ENCODE results near the gene ALDOA.

The ALDOA gene

DNA sequence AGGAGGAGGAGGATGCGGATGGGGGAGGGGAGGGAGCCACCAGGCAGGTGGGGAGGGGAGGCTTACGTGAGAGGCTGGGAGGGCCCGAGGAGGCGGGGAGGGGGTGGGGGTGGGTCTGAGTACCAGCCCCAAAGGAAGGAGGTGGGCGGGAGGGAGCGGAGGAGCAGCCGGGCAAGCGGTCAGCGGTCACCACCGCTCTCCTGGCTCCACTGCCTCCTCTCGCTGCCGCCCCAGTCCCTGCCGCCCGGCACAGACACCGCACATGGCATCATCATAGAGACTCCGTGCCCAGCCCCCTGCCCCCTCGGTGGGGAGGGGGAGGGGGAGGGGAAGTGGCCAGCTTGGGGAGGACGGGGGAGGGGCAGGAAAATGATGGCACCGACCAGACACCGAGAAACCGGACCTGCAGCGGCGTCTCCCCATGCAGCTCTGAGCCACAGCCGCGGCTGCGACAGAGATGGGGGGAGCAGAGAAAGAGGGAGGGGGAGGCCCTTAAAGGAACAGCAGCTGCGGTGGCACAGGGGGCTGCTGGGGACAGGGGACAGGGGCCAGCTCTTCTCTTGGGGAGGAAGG, 34.6 kb upstream of the ALDOA start, which contains the start of gene TLCD3B:
Gene TLCD3B, minus strand, starts transcription at position 431 of the 573 bp plus-strand sequence. CDS start 744 bp downstream, outside the sequence.
- TF ChIP-seq, protein P1, sequence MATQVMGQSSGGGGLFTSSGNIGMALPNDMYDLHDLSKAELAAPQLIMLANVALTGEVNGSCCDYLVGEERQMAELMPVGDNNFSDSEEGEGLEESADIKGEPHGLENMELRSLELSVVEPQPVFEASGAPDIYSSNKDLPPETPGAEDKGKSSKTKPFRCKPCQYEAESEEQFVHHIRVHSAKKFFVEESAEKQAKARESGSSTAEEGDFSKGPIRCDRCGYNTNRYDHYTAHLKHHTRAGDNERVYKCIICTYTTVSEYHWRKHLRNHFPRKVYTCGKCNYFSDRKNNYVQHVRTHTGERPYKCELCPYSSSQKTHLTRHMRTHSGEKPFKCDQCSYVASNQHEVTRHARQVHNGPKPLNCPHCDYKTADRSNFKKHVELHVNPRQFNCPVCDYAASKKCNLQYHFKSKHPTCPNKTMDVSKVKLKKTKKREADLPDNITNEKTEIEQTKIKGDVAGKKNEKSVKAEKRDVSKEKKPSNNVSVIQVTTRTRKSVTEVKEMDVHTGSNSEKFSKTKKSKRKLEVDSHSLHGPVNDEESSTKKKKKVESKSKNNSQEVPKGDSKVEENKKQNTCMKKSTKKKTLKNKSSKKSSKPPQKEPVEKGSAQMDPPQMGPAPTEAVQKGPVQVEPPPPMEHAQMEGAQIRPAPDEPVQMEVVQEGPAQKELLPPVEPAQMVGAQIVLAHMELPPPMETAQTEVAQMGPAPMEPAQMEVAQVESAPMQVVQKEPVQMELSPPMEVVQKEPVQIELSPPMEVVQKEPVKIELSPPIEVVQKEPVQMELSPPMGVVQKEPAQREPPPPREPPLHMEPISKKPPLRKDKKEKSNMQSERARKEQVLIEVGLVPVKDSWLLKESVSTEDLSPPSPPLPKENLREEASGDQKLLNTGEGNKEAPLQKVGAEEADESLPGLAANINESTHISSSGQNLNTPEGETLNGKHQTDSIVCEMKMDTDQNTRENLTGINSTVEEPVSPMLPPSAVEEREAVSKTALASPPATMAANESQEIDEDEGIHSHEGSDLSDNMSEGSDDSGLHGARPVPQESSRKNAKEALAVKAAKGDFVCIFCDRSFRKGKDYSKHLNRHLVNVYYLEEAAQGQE (IDR thresholded peaks at IDR 0.05; ENCODE audit: insufficient replicate concordance, low read depth), result no peak
- TF ChIP-seq SPI1 (IDR thresholded peaks at IDR 0.05; ENCODE audit: borderline replicate concordance, low read depth) (no peak), CTCF (IDR thresholded peaks at IDR 0.05; ENCODE audit: insufficient read depth, low read length) (no peak), GABPA (IDR thresholded peaks at IDR 0.05; ENCODE audit: low read depth) (no peak), POLR2AphosphoS5 (IDR thresholded peaks at IDR 0.05; ENCODE audit: low read depth) (no peak)
- Histone ChIP-seq H3K27me3 (ENCODE audit: insufficient read depth, poor library complexity, severe bottlenecking) (peaks cover 52% of the 10 kb centered on the region), H3K27ac (replicated peaks) (no peak within 1 kb of the TSS), H3K4me3 (replicated peaks; ENCODE audit: insufficient read depth, low read length) (no peak within 1 kb of the TSS)
- DNase-seq (ENCODE audit: low read depth in 1 of 2, low spot score in 1 of 2), result no peak

DNA sequence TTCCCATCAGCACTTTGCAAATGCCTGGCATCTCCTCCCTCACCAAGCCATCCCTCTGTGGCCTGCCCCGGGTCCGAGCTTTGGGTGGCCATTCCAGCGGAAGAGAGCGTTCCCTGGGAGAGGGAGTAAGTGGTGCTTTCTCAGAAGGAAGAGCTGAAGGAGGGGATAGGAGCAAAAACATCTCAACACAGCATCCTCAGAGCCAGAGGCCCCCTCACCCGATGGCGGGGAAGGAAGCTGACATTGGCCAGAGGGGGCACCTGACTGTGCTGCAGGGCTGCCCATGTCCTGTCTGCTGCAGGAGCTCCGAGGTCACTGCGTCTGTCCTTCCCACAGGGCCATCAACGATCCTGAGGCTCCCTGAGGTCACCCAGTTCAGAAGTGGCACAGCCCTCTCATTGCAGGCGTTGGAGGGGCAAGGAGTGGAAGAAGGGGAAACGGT, 34.1 kb upstream of the ALDOA start:
- no peak for DNase-seq (ENCODE audit: low read depth in 1 of 2, low spot score in 1 of 2)
- Histone ChIP-seq H3K27me3 (ENCODE audit: insufficient read depth, poor library complexity, severe bottlenecking) (peaks cover 48% of the 10 kb centered on the region), H3K4me3 (replicated peaks; ENCODE audit: insufficient read depth, low read length) (no peak overlapping the region), H3K27ac (replicated peaks) (no peak overlapping the region)
- no peak for TF ChIP-seq POLR2AphosphoS5 (IDR thresholded peaks at IDR 0.05; ENCODE audit: low read depth)
- no peak for TF ChIP-seq SPI1 (IDR thresholded peaks at IDR 0.05; ENCODE audit: borderline replicate concordance, low read depth)
- no peak for TF ChIP-seq GABPA (IDR thresholded peaks at IDR 0.05; ENCODE audit: low read depth)
- no peak for TF ChIP-seq CTCF (IDR thresholded peaks at IDR 0.05; ENCODE audit: insufficient read depth, low read length)
- TF ChIP-seq, protein P1 (IDR thresholded peaks at IDR 0.05; ENCODE audit: insufficient replicate concordance, low read depth), result no peak

DNA sequence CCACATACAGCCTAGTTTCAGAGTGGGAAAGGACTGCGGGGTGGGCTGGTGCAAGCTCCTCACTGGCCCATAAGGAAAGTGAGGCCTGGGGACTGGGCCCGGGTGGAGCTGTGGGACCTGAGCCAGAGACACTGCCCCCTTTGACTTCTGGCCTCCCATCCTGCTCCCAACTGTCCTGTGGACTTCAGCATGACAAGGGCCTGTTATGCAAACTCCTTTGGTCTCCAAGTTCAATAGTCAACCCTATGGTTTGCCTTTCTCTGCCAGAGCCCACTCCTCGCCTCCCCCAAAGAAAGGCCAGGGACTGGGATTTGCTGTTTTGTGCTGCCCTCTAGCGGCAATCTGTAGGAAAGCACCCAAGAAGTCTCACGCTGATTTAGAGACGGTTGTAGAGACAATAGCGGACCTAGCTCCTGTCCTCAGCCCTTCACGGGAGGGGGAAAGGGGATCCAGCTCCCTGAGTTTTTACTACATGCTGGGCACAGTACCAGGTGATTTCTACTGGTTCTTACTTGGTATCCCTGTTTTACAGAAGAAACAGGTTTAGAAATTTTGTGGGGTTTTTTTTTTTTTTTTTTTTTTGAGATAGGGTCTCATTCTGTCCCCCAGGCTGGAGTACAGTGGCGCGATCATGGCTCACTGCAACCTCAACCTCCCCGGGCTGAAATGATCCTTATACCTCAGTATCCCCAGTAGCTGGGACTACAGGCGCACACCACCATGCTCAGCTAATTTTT, 33.3 kb upstream of the ALDOA start:
- Histone ChIP-seq H3K27ac (replicated peaks) (no peak overlapping the region), H3K27me3 (ENCODE audit: insufficient read depth, poor library complexity, severe bottlenecking) (peaks cover 44% of the 10 kb centered on the region), H3K4me3 (replicated peaks; ENCODE audit: insufficient read depth, low read length) (no peak overlapping the region)
- peak in 1 of 2 experiments; percentile 71 for DNase-seq (ENCODE audit: low read depth in 1 of 2, low spot score in 1 of 2)
- TF ChIP-seq GABPA (IDR thresholded peaks at IDR 0.05; ENCODE audit: low read depth) (no peak), POLR2AphosphoS5 (IDR thresholded peaks at IDR 0.05; ENCODE audit: low read depth) (no peak), SPI1 (IDR thresholded peaks at IDR 0.05; ENCODE audit: borderline replicate concordance, low read depth) (no peak), CTCF (IDR thresholded peaks at IDR 0.05; ENCODE audit: insufficient read depth, low read length) (peak; percentile 85)
- TF ChIP-seq, protein P1 (IDR thresholded peaks at IDR 0.05; ENCODE audit: insufficient replicate concordance, low read depth), result no peak
